Bronchial epithelial cell (primary cell): Measurements from ENCODE around the gene MARCHF5. TPM values are rescaled to one million over a fixed set of nuclear protein-coding genes. Genes with fewer than 3 reads are reported as not detected.

Experiments
- DNase-seq: peaks from one replicate; pipeline ENCODE4 v3.0.0-alpha.2; 2010; ENCODE audit warnings: low read depth
- FAIRE-seq: peaks from 2 replicates; lab custom pipeline; 2011; peaks lifted over from hg19 to GRCh38; lab: Jason Lieb, UNC
- H3K27me3 ChIP-seq: 2 replicates; pipeline ENCODE4 v1.5.1; 2011; ENCODE audit warnings: low read length; ENCODE audit not compliant: control insufficient read depth, insufficient read depth
- H3K36me3 ChIP-seq: 2 replicates; pipeline ENCODE4 v1.5.1; 2011; ENCODE audit warnings: low read length; ENCODE audit not compliant: control insufficient read depth, insufficient read depth
- H3K4me3 ChIP-seq: 2 replicates; pipeline ENCODE4 v1.5.1; 2011; ENCODE audit warnings: mild to moderate bottlenecking, low read depth, low read length, control low read depth
- CTCF ChIP-seq: IDR thresholded peaks from 2 replicates; pipeline ENCODE4 v1.5.1; 2011; ENCODE audit warnings: mild to moderate bottlenecking, moderate library complexity, low read length, control low read depth, inconsistent platforms; ENCODE audit not compliant: insufficient read depth, severe bottlenecking
- total RNA-seq: library from RNA; depleted of rRNA; stranded (reverse); fragments of >200 nt; gene quantifications from 2 replicates; pipeline ENCODE4 v1.2.1, GENCODE V29; 2014

MARCHF5 gene
- total RNA-seq, 1 donor from 2014 or later: 23.2 TPM

DNA sequence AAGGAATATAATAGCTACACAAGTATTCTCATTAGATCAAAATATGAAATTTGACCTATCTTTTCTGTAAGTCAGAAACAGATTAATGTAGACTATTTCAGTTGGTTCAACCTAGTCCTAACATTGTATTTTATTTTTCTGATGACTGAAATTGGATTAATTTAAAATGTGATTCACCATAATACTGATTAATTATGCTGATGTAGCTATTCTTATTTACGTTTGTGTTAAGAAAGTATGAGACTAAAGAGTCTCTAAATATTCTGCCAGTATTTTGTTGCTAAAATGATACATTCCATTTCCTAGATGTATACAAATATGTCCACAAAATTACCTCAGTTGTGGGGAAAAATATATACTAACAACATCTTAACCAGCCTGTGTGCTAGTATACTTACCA is 18.3 kb downstream of the MARCHF5 start:
- DNase-seq: no peak
- no peak for TF ChIP-seq CTCF

GRCh38 chr10:92313750-92314149 is 22.8 kb downstream of the MARCHF5 start:
- no peaks in the 10 kb centered on the region for H3K36me3 ChIP-seq
- no peak for TF ChIP-seq CTCF
- no peak overlapping the region for H3K4me3 ChIP-seq
- DNase-seq (no peak), FAIRE-seq (no peak)
- no peaks in the 10 kb centered on the region for H3K27me3 ChIP-seq

More for the DNA sequence above, 18.3 kb downstream of the MARCHF5 start:
- FAIRE-seq: no peak
- Histone ChIP-seq H3K27me3 (no peaks in the 10 kb centered on the region), H3K36me3 (no peaks in the 10 kb centered on the region), H3K4me3 (no peak overlapping the region)

DNA sequence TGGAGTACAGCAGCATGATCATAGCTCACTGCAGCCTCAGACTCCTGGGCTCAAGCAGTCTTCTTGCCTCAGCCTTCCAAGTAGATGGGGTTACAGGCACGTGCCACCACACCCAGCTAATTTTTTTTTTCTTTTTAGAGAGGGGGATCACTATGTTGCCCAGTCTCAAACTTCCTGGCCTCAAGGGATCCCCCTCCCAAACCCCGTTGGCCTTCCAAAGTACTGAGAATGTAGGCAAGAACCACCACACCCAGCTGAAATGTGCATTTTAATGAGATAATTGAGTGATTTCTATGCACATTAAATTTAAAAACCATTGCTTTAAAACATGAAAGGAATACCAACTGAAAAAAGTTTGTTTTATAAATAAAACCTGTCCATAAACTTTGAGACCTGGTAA is 25.6 kb downstream of the MARCHF5 start:
- no peak for FAIRE-seq
- no peak for DNase-seq
- no peaks in the 10 kb centered on the region for H3K36me3 ChIP-seq

DNA sequence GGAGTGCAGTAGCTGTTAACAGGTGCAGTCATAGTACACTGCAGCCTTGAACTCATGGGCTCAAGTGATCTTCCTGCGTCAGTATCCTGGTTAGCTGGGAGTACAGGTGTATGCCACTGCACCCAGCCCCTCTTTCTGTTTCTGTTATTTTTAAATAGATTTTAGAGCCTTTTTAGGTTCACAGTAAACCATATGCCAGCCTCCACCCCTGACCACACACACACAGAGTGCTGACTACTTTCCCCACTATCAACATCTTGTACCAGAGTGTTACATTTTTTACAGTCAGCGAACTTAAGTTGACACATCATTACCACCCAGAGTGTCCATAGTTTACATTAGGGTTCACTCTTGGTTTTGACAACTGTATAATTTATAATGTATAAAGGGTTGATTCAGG is 32.1 kb downstream of the MARCHF5 start:
- DNase-seq (no peak), FAIRE-seq (no peak)
- no peak for TF ChIP-seq CTCF
- Histone ChIP-seq H3K4me3 (no peak overlapping the region), H3K27me3 (no peaks in the 10 kb centered on the region), H3K36me3 (peaks cover 1% of the 10 kb centered on the region)

More for the DNA sequence above, 25.6 kb downstream of the MARCHF5 start:
- H3K27me3 ChIP-seq: no peaks in the 10 kb centered on the region
- no peak overlapping the region for H3K4me3 ChIP-seq
- TF ChIP-seq CTCF: no peak

GRCh38 chr10:92327445-92328433 is 36.8 kb downstream of the MARCHF5 start:
- DNase-seq (peak; percentile 63), FAIRE-seq (no peak)
- peaks cover 1% of the 10 kb centered on the region for H3K36me3 ChIP-seq
- no peaks in the 10 kb centered on the region for H3K27me3 ChIP-seq
- TF ChIP-seq CTCF: no peak
- H3K4me3 ChIP-seq: no peak overlapping the region
